Measurements from ENCODE around the gene GDAP2.

Gene GDAP2

GRCh38 chr1:117841117-117841650 is 88.2 kb downstream of the GDAP2 start:
- no peak for DNase-seq (ENCODE audit: low spot score)

GRCh38 chr1:117838911-117839310 is 90.5 kb downstream of the GDAP2 start:
- DNase-seq (ENCODE audit: low spot score) = no peak

- no peak for DNase-seq (ENCODE audit: low spot score)
Observed at GRCh38 chr1:117836069-117836468, 93.4 kb downstream of the GDAP2 start.

GRCh38 chr1:117834416-117834815 is 95.0 kb downstream of the GDAP2 start:
- no peak for DNase-seq (ENCODE audit: low spot score)

GRCh38 chr1:117832453-117832852 is 97.0 kb downstream of the GDAP2 start:
- no peak for DNase-seq (ENCODE audit: low spot score)

GRCh38 chr1:117830222-117830621 is 99.2 kb downstream of the GDAP2 start:
- DNase-seq (ENCODE audit: low spot score) = no peak

- no peak for DNase-seq (ENCODE audit: low spot score)
Observed at GRCh38 chr1:117828201-117828600, 101.2 kb downstream of the GDAP2 start.

- peak; percentile 33 for DNase-seq (ENCODE audit: low spot score)
Observed at GRCh38 chr1:117826540-117827078, 102.8 kb downstream of the GDAP2 start.

- DNase-seq (ENCODE audit: low spot score) = no peak
Observed at GRCh38 chr1:117826119-117826518, 103.3 kb downstream of the GDAP2 start.

GRCh38 chr1:117825414-117825813 is 104.0 kb downstream of the GDAP2 start:
- DNase-seq (ENCODE audit: low spot score) = no peak

- no peak for DNase-seq (ENCODE audit: low spot score)
Observed at GRCh38 chr1:117824616-117825015, 104.8 kb downstream of the GDAP2 start.

- no peak for DNase-seq (ENCODE audit: low spot score)
Observed at GRCh38 chr1:117821774-117822482, 107.5 kb downstream of the GDAP2 start.

- no peak for DNase-seq (ENCODE audit: low spot score)
Observed at GRCh38 chr1:117821382-117821755, 108.1 kb downstream of the GDAP2 start.

GRCh38 chr1:117820694-117821381 is 108.6 kb downstream of the GDAP2 start:
- DNase-seq (ENCODE audit: low spot score) = no peak

GRCh38 chr1:117820096-117820495 is 109.3 kb downstream of the GDAP2 start:
- no peak for DNase-seq (ENCODE audit: low spot score)

- no peak for DNase-seq (ENCODE audit: low spot score)
Observed at GRCh38 chr1:117819301-117819700, 110.1 kb downstream of the GDAP2 start.

- no peak for DNase-seq (ENCODE audit: low spot score)
Observed at GRCh38 chr1:117818456-117818855, 111.0 kb downstream of the GDAP2 start.

GRCh38 chr1:117817629-117818028 is 111.8 kb downstream of the GDAP2 start:
- no peak for DNase-seq (ENCODE audit: low spot score)

- DNase-seq (ENCODE audit: low spot score) = no peak
Observed at GRCh38 chr1:117815926-117816325, 113.5 kb downstream of the GDAP2 start.

- no peak for DNase-seq (ENCODE audit: low spot score)
Observed at GRCh38 chr1:117814856-117815797, 114.3 kb downstream of the GDAP2 start.

All from SW480 (cell line).